Skeletal muscle satellite cell (primary cell): ENCODE measurements around the gene CD63. TPM values are rescaled to one million over a fixed set of nuclear protein-coding genes. Genes with fewer than 3 reads are reported as not detected.

ENCODE experiments used
- H3K27me3 ChIP-seq: 2 replicates; pipeline ENCODE4 v1.7.0; 2013; ENCODE audit warnings: low read length; ENCODE audit not compliant: control insufficient read depth, insufficient read depth
- H3K36me3 ChIP-seq: 2 replicates; pipeline ENCODE4 v1.7.0; 2013; ENCODE audit warnings: mild to moderate bottlenecking, control low read depth, low read length; ENCODE audit not compliant: insufficient read depth
- H3K4me1 ChIP-seq: 2 replicates; pipeline ENCODE4 v1.7.0; 2013; ENCODE audit warnings: low read length; ENCODE audit not compliant: control insufficient read depth, insufficient read depth
- H3K4me2 ChIP-seq: 2 replicates; pipeline ENCODE4 v1.7.0; 2013; ENCODE audit warnings: mild to moderate bottlenecking, low read length
- H3K4me3 ChIP-seq: 2 replicates; pipeline ENCODE4 v1.7.0; 2013; ENCODE audit warnings: low read length
- H3K9ac ChIP-seq: 2 replicates; pipeline ENCODE4 v1.7.0; 2013; ENCODE audit warnings: mild to moderate bottlenecking, low read depth, low read length, moderate library complexity
- H3K9me3 ChIP-seq: replicated peaks from 2 replicates; pipeline ENCODE4 v1.7.0; 2013; ENCODE audit warnings: mild to moderate bottlenecking, control low read depth, low read length
- small RNA-seq: library from RNA; depleted of rRNA; stranded (forward); fragments of <200 nt; gene quantifications from one replicate; pipeline ENCODE3, GENCODE V24; 2012

Gene CD63

GRCh38 chr12:55675666-55676065 is 53.1 kb downstream of the CD63 start:
- Histone ChIP-seq H3K4me3 (no peak overlapping the region), H3K27me3 (no peaks in the 10 kb centered on the region), H3K36me3 (no peaks in the 10 kb centered on the region), H3K4me1 (no peaks in the 10 kb centered on the region), H3K9ac (no peak overlapping the region), H3K9me3 (no peaks in the 10 kb centered on the region), H3K4me2 (no peak overlapping the region)

Small RNA genes within 50 kb of the gene (small RNA-seq; reads per million reads assigned to genes)
- gene AC009779.1, result not detected
- not detected for gene RF00017
